Retinal pigment epithelial cell (primary cell): Measurements from ENCODE around the gene KTI12.

Experiments
- DNase-seq: peaks from one replicate; pipeline ENCODE4 v3.0.0-alpha.2; 2010; ENCODE audit warnings: low read depth
- H3K4me3 ChIP-seq: 2 replicates; pipeline ENCODE4 v1.5.1; 2011; ENCODE audit warnings: mild to moderate bottlenecking, low read length, control low read depth, moderate library complexity
- TF ChIP-seq, protein P1 (sequence below): conservative IDR thresholded peaks from 2 replicates; pipeline ENCODE4 v1.5.1; 2011; ENCODE audit warnings: low read depth, low read length, control low read depth, inconsistent platforms

KTI12 gene

DNA sequence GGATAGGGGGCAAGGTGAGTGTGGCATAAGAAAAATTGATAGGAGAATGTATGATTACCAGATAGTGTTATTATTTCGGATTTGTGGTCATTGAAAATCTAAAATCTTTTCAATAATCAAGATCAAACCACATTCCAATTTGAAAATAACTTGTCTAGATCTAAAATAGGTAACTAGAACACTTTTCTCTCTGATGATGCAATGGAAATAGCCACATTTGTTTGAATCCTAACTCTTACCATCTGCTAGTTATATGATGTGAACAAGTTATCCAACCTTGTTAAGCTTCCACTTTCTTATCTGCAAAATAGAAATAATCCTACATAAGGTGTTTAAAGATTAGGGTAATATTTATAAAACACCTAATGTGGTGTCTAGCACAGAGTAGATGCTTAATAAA lies 26.3 kb upstream of the KTI12 start:
- TF ChIP-seq, protein P1, sequence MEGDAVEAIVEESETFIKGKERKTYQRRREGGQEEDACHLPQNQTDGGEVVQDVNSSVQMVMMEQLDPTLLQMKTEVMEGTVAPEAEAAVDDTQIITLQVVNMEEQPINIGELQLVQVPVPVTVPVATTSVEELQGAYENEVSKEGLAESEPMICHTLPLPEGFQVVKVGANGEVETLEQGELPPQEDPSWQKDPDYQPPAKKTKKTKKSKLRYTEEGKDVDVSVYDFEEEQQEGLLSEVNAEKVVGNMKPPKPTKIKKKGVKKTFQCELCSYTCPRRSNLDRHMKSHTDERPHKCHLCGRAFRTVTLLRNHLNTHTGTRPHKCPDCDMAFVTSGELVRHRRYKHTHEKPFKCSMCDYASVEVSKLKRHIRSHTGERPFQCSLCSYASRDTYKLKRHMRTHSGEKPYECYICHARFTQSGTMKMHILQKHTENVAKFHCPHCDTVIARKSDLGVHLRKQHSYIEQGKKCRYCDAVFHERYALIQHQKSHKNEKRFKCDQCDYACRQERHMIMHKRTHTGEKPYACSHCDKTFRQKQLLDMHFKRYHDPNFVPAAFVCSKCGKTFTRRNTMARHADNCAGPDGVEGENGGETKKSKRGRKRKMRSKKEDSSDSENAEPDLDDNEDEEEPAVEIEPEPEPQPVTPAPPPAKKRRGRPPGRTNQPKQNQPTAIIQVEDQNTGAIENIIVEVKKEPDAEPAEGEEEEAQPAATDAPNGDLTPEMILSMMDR = no peak
- H3K4me3 ChIP-seq = no peak overlapping the region
- DNase-seq = no peak

DNA sequence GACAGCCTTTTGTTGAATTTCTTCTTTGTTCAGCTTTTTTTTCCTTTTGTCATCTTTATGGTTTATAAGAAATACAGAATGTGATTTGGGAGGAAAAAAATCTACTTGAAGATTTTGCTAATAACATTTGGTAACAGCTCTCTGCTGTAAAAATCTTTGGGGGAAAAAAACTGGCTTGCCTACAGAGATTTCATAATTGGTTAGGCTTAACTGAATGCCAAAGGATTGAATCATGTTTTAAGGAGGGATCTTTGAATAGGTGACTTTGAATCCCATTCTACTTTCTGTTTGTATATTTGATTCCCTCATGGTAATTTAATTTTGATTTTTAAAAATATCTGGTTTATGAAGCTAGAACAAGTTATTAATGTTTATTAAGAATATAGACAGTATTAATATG lies 25.7 kb upstream of the KTI12 start:
- TF ChIP-seq, protein P1 = no peak
- peak overlapping the region; percentile 19 for H3K4me3 ChIP-seq
- DNase-seq = no peak

- TF ChIP-seq, protein P1 = no peak
- no peak for DNase-seq
- peak overlapping the region; percentile 70 for H3K4me3 ChIP-seq
These were observed 24.3 kb upstream of the KTI12 start for GRCh38 chr1:52057876-52058415.

- H3K4me3 ChIP-seq = peak overlapping the region; percentile 70
- DNase-seq = no peak
- TF ChIP-seq, protein P1 = no peak
These were observed 23.6 kb upstream of the KTI12 start for GRCh38 chr1:52057255-52057654.

- TF ChIP-seq, protein P1 = no peak
- no peak for DNase-seq
- peak overlapping the region; percentile 70 for H3K4me3 ChIP-seq
These were observed 23.3 kb upstream of the KTI12 start for GRCh38 chr1:52056937-52057231.

DNA sequence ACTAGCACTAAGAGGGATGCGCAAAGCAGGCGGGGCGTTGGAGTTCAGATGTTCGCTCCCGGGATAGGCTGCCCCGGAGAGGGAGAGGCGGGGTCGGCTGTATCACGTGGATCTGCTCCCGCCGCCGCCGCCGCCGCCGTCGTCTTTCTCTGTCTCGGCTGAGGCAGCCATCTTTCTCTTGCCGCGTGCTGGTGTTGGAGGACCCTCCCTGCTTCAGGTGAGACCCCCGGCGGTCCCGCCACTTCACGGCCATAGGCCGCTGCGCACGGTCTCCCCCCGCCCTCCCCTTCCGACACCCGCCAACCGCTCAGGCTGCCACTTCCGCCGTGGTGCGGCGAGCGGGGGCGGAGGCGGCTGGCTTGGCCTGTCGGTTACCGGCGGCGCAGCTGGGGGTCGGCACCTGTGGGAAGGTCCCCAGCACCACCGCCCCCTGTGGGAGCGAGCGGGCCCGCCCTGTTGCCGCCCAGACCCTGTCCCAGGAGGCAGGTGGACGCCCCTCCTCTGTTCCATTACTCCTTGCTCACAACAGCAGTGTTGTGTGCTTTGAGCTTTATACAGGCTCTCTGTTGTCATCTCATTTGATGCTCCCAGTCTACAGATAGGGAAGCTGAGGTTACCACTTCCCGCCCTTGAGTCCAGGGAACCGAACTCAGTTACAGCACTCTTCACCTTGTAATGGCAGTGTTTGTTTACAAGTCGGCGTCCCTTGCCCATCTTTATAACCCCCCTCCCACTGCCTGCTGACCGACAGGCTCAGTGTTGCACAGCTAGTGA lies 22.7 kb upstream of the KTI12 start, which contains the start of gene BTF3L4:
BTF3L4 (plus strand) TSS at position 133 of the 774 bp plus-strand sequence. CDS start 3,553 bp downstream, outside the sequence.
- TF ChIP-seq, protein P1 = no peak
- peak; percentile 72 for DNase-seq
- H3K4me3 ChIP-seq = peak within 1 kb of the TSS; percentile 70

GRCh38 chr1:52055866-52056162 lies 22.2 kb upstream of the KTI12 start:
- TF ChIP-seq, protein P1 = no peak
- peak overlapping the region; percentile 70 for H3K4me3 ChIP-seq
- DNase-seq = no peak
